H9 (cell line): ENCODE data around the gene KBTBD13. TPM values are rescaled to one million over a fixed set of nuclear protein-coding genes. Genes with fewer than 3 reads are reported as not detected.

ENCODE experiments used
- DNase-seq: peaks from one replicate; pipeline ENCODE4 v3.0.0-alpha.2; 2017
- H2AFZ ChIP-seq: one replicate; pipeline ENCODE4 v1.6.1; 2013; ENCODE audit warnings: mild to moderate bottlenecking, low read length, control low read depth, moderate library complexity
- H2AK5ac ChIP-seq: 2 replicates; pipeline ENCODE4 v1.6.1; 2013; ENCODE audit warnings: low read length, control low read depth, mixed read lengths; ENCODE audit not compliant: insufficient read length
- H2BK120ac ChIP-seq: one replicate; pipeline ENCODE4 v1.6.1; 2013; ENCODE audit warnings: low read depth, mild to moderate bottlenecking, low read length, control low read depth, inconsistent platforms; ENCODE audit not compliant: poor library complexity, severe bottlenecking
- H2BK12ac ChIP-seq: 2 replicates; pipeline ENCODE4 v1.6.1; 2013; ENCODE audit warnings: low read length, control low read depth, mixed read lengths, low read depth; ENCODE audit not compliant: insufficient read length
- H2BK15ac ChIP-seq: 2 replicates; pipeline ENCODE4 v1.6.1; 2013; ENCODE audit warnings: low read depth, low read length, control low read depth
- H2BK20ac ChIP-seq: one replicate; pipeline ENCODE4 v1.6.1; 2013; ENCODE audit warnings: low read depth, mild to moderate bottlenecking, low read length, control low read depth, inconsistent platforms; ENCODE audit not compliant: poor library complexity, severe bottlenecking
- H2BK5ac ChIP-seq: 2 replicates; pipeline ENCODE4 v1.6.1; 2013; ENCODE audit warnings: low read length, control low read depth, mixed read lengths; ENCODE audit not compliant: insufficient read length
- H3K14ac ChIP-seq: 2 replicates; pipeline ENCODE4 v1.6.1; 2013; ENCODE audit warnings: low read length, control low read depth; ENCODE audit not compliant: insufficient read depth
- H3K18ac ChIP-seq: 2 replicates; pipeline ENCODE4 v1.6.1; 2013; ENCODE audit warnings: low read depth, mild to moderate bottlenecking, mixed read lengths, low read length, control low read depth; ENCODE audit not compliant: insufficient read length
- H3K23ac ChIP-seq: 2 replicates; pipeline ENCODE4 v1.6.1; 2013; ENCODE audit warnings: low read length, control low read depth, mixed read lengths, low read depth; ENCODE audit not compliant: insufficient read length
- H3K23me2 ChIP-seq: 2 replicates; pipeline ENCODE4 v1.6.1; 2013; ENCODE audit warnings: low read depth, mild to moderate bottlenecking, mixed read lengths, low read length, control low read depth; ENCODE audit not compliant: insufficient read length, poor library complexity, severe bottlenecking
- H3K27ac ChIP-seq: 2 replicates; pipeline ENCODE4 v1.5.1; 2013; ENCODE audit warnings: low read length, control low read depth, mixed read lengths, low read depth; ENCODE audit not compliant: insufficient read length
- H3K27me3 ChIP-seq: 2 replicates; pipeline ENCODE4 v1.6.1; 2013; ENCODE audit warnings: low read length, control low read depth, inconsistent platforms; ENCODE audit not compliant: insufficient read depth
- H3K4ac ChIP-seq: 2 replicates; pipeline ENCODE4 v1.6.1; 2013; ENCODE audit warnings: low read depth, mild to moderate bottlenecking, control low read depth, inconsistent platforms, low read length, moderate library complexity
- H3K4me1 ChIP-seq: 2 replicates; pipeline ENCODE4 v1.6.1; 2013; ENCODE audit warnings: low read length, control low read depth, inconsistent platforms; ENCODE audit not compliant: insufficient read depth
- H3K4me2 ChIP-seq: 2 replicates; pipeline ENCODE4 v1.6.1; 2013; ENCODE audit warnings: low read length, control low read depth, mixed read lengths; ENCODE audit not compliant: insufficient read length, insufficient read depth
- H3K56ac ChIP-seq: 2 replicates; pipeline ENCODE4 v1.6.1; 2013; ENCODE audit warnings: low read depth, mild to moderate bottlenecking, mixed read lengths, low read length, control low read depth; ENCODE audit not compliant: insufficient read length
- H3K79me1 ChIP-seq: 2 replicates; pipeline ENCODE4 v1.6.1; 2013; ENCODE audit warnings: low read depth, mild to moderate bottlenecking, moderate library complexity, low read length, control low read depth, inconsistent platforms; ENCODE audit not compliant: insufficient read depth, poor library complexity, severe bottlenecking
- H3K79me2 ChIP-seq: 2 replicates; pipeline ENCODE4 v1.6.1; 2013; ENCODE audit warnings: low read length, control low read depth, inconsistent platforms; ENCODE audit not compliant: insufficient read depth
- H3K9ac ChIP-seq: 2 replicates; pipeline ENCODE4 v1.6.1; 2013; ENCODE audit warnings: low read length, control low read depth, mixed read lengths; ENCODE audit not compliant: insufficient read length; ENCODE audit errors: extremely low read depth
- H3K9me3 ChIP-seq: one replicate; pipeline ENCODE4 v1.6.1; 2013; ENCODE audit warnings: low read depth, low read length, inconsistent platforms; ENCODE audit not compliant: control insufficient read depth
- H3T11ph ChIP-seq: one replicate; pipeline ENCODE4 v1.6.1; 2013; ENCODE audit warnings: mild to moderate bottlenecking, low read length, control low read depth, inconsistent platforms
- H4K20me1 ChIP-seq: one replicate; pipeline ENCODE4 v1.6.1; 2013; ENCODE audit not compliant: control insufficient read depth, insufficient read length, insufficient read depth
- H4K5ac ChIP-seq: 2 replicates; pipeline ENCODE4 v1.6.1; 2013; ENCODE audit warnings: low read depth, mild to moderate bottlenecking, mixed read lengths, low read length, control low read depth; ENCODE audit not compliant: insufficient read length
- H4K8ac ChIP-seq: replicated peaks from 2 replicates; pipeline ENCODE4 v1.6.1; 2013; ENCODE audit warnings: low read length, control low read depth, mixed read lengths, low read depth; ENCODE audit not compliant: insufficient read length
- H4K91ac ChIP-seq: 2 replicates; pipeline ENCODE4 v1.6.1; 2013; ENCODE audit warnings: low read depth, mild to moderate bottlenecking, moderate library complexity, mixed read lengths, low read length, control low read depth; ENCODE audit not compliant: insufficient read length
- H3K27ac Mint-ChIP-seq, 3 experiments: 2 replicates in 2 of 3; 3 replicates in 1 of 3; pipeline ENCODE4 v1.8.0; 2020 to 2021; ENCODE audit warnings: mixed read lengths in 3 of 3, mild to moderate bottlenecking in 1 of 3, moderate library complexity in 1 of 3
- H3K27me3 Mint-ChIP-seq: 2 replicates; pipeline ENCODE4 v1.8.0; 2021; ENCODE audit warnings: low read depth, mild to moderate bottlenecking, moderate library complexity, mixed read lengths
- H3K36me3 Mint-ChIP-seq, 3 experiments: 2 replicates in 2 of 3; 3 replicates in 1 of 3; pipeline ENCODE4 v1.8.0; 2020 to 2021; ENCODE audit warnings: low read depth in 3 of 3, mixed read lengths in 3 of 3; ENCODE audit not compliant: insufficient read depth in 1 of 3
- H3K4me1 Mint-ChIP-seq, 2 experiments: 2 replicates each; pipeline ENCODE4 v1.8.0; 2020; ENCODE audit warnings: mixed read lengths in 2 of 2
- H3K4me3 Mint-ChIP-seq, 2 experiments: 2 replicates in 1 of 2; 3 replicates in 1 of 2; pipeline ENCODE4 v1.8.0; 2020 to 2021; ENCODE audit warnings: mild to moderate bottlenecking in 2 of 2, mixed read lengths in 2 of 2, moderate library complexity in 1 of 2
- H3K9me3 Mint-ChIP-seq, 2 experiments: 2 replicates in 1 of 2; 3 replicates in 1 of 2; pipeline ENCODE4 v1.8.0; 2020; ENCODE audit warnings: mild to moderate bottlenecking in 2 of 2, mixed read lengths in 2 of 2, moderate library complexity in 1 of 2
- CTCF ChIP-seq: fragments of 200-600 bp; sonication (generic); conservative IDR thresholded peaks from 3 replicates; pipeline ENCODE4 v1.8.0; 2021; ENCODE audit warnings: antibody characterized with exemption, mild to moderate bottlenecking
- WGBS: extraction: QIAGEN DNeasy Blood & Tissue Kit; methylation state at CpG from one replicate; pipeline ENCODE4 v1.1.7; 2013; ENCODE audit warnings: missing lambda C conversion rate, low lambda C conversion rate, mixed read lengths; ENCODE audit not compliant: insufficient read length; ENCODE audit errors: extremely low coverage; 5-methylcytosine and 5-hydroxymethylcytosine counted together
- total RNA-seq: library from RNA; stranded (reverse); gene quantifications from 2 replicates; pipeline ENCODE4 v1.2.1, GENCODE V29; 2021

KBTBD13 gene
- total RNA-seq, 1 experiment from 2014 or later, result not detected

GRCh38 chr15:65095011-65095746 is 18.6 kb downstream of the KBTBD13 start:
- Mint-ChIP-seq H3K9me3 (no peaks in the 10 kb centered on the region), H3K36me3 (peaks cover 0 to 12% (median 8%) of the 10 kb centered on the region in 3 experiments; a peak in 6 of 7 replicates), H3K4me1 (peaks cover 3 to 6% of the 10 kb centered on the region in 2 experiments; a peak in 2 of 4 replicates), H3K4me3 (no peak overlapping the region), H3K27ac (no peak overlapping the region), H3K27me3 (no peaks in the 10 kb centered on the region; the same call in 1 of the 2 replicates)
- Histone ChIP-seq H4K5ac (no peak overlapping the region), H3K56ac (no peak overlapping the region), H3K9me3 (no peaks in the 10 kb centered on the region), H2BK12ac (no peak overlapping the region), H3K79me2 (no peaks in the 10 kb centered on the region), H2AK5ac (no peak overlapping the region), H3K9ac (no peak overlapping the region), H3K23me2 (no peaks in the 10 kb centered on the region), H2BK5ac (no peak overlapping the region), H3K27me3 (no peaks in the 10 kb centered on the region), H3K18ac (no peak overlapping the region), H3K4me2 (no peak overlapping the region), H3K4me1 (no peaks in the 10 kb centered on the region), H2BK20ac (no peak overlapping the region), H3K27ac (no peak overlapping the region), H4K8ac (no peak overlapping the region), H3K79me1 (no peaks in the 10 kb centered on the region), H2BK15ac (no peak overlapping the region), H3K14ac (no peak overlapping the region), H2AFZ (no peak overlapping the region), H2BK120ac (no peak overlapping the region), H3K23ac (no peak overlapping the region), H3T11ph (no peak overlapping the region), H4K20me1 (no peaks in the 10 kb centered on the region), H3K4ac (no peak overlapping the region), H4K91ac (no peak overlapping the region)
- no CpG with 5 or more reads among the region's 5 CpGs for WGBS
- no peak for DNase-seq
- TF ChIP-seq CTCF, result no peak
